Measurements from ENCODE around the gene DPM3. TPM values are rescaled to one million over a fixed set of nuclear protein-coding genes. Genes with fewer than 3 reads are reported as not detected.
A peak's percentile ranks its signal among the peaks of the same experiment; 100 is the strongest.

The DPM3 gene
- total RNA-seq, 5 donors from 2014 or later (not counting 1 experiment from before 2014, with no cell fraction given) = 26.9 to 70.7 (median 64.5) TPM

DNA sequence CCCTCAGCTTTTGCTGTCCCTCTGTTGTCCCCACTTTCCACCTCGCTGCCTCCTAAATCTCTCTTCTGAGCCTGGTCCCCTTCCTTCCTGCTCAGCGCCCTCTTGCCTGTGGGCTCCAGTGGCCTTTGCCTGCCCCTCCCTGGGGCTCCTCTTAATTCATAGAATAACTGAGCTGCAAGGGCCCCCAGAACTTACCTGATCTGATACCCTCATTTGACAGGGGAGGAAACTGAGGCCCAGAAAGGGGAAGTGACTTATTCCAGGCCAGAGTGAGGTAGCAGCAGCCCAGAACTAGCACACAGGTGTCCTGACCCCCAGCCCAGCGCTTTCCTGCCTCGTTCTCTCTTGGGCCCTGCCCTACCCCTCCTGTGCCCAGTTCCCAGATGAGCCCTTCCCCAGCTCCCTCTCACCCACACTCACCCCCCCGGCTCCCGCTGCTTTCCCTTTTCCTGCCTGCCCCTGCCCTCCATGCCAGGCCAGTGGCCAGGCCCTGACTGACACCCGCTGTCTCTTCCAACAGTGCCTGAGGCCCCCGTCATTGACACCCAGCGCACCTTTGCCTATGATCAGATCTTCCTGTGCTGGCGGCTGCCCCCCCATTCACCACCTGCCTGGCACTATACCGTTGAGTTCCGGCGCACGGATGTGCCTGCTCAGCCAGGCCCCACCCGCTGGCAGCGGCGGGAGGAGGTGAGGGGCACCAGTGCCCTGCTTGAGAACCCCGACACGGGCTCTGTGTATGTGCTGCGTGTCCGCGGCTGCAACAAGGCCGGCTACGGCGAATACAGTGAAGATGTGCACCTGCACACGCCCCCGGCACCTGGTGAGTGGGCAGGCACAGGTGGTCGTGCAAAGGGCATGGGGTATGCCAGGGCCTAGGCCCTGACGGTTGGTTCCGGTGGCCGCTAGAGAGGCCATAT is 39.0 kb upstream of the DPM3 start:
- Mint-ChIP-seq H3K4me1 (peaks cover 16 to 21% (median 19%) of the 10 kb centered on the region in 3 donors), H3K4me3 (no peak overlapping the region), H3K36me3 (peaks cover 19% of the 10 kb centered on the region), H3K9me3 (no peaks in the 10 kb centered on the region), H3K27me3 (no peaks in the 10 kb centered on the region), H3K27ac (no peak overlapping the region)
- ChIA-PET CTCF (interaction anchor here in 1 of 2 donors (0.7 kb wide), 1 partner anchor 8 kb away, joined by 3 read pairs; no protein-coding TSS in a partner anchor), POLR2A (no interaction called here)
- ATAC-seq (replicated peaks in 1 of 4) (no peak), DNase-seq (no peak)
- no peaks in the 10 kb centered on the region for H3K27me3 ChIP-seq (replicated peaks in 1 of 2; ENCODE audit: control insufficient read depth in 2 of 2, extremely low read depth in 1 of 2, insufficient read depth in 2 of 2, low read length in 1 of 2)
- 95% methylated on average over 26 of the region's 31 CpGs for WGBS (ENCODE audit: insufficient coverage)
- peaks cover 13 to 27% of the 10 kb centered on the region in 2 donors for H3K36me3 ChIP-seq (ENCODE audit: control insufficient read depth in 2 of 2, extremely low read depth in 1 of 2, insufficient read depth in 1 of 2, low read length in 1 of 2)
- H3K27ac ChIP-seq (ENCODE audit: low read length) = no peak overlapping the region
- H3K9me3 ChIP-seq = no peaks in the 10 kb centered on the region
- peaks cover 5 to 27% of the 10 kb centered on the region in 2 experiments for H3K4me1 ChIP-seq (ENCODE audit: control insufficient read depth in 1 of 2, extremely low read depth in 1 of 2, insufficient read depth in 2 of 2, low read length in 2 of 2)
- H3K4me3 ChIP-seq (ENCODE audit: control insufficient read depth in 1 of 2, extremely low read depth in 1 of 2, low read length in 1 of 2) = no peak overlapping the region

GRCh38 chr1:155178441-155179111 is 38.2 kb upstream of the DPM3 start:
- H3K4me3 ChIP-seq (ENCODE audit: control insufficient read depth in 1 of 2, extremely low read depth in 1 of 2, low read length in 1 of 2) = no peak overlapping the region
- Mint-ChIP-seq H3K36me3 (peaks cover 17% of the 10 kb centered on the region), H3K27me3 (no peaks in the 10 kb centered on the region), H3K9me3 (no peaks in the 10 kb centered on the region), H3K4me1 (peaks cover 20 to 26% (median 26%) of the 10 kb centered on the region in 3 donors), H3K4me3 (no peak overlapping the region), H3K27ac (no peak overlapping the region)
- no peaks in the 10 kb centered on the region for H3K9me3 ChIP-seq
- ChIA-PET POLR2A (no interaction called here), CTCF (no interaction called here)
- peaks cover 13 to 27% of the 10 kb centered on the region in 2 donors for H3K36me3 ChIP-seq (ENCODE audit: control insufficient read depth in 2 of 2, extremely low read depth in 1 of 2, insufficient read depth in 1 of 2, low read length in 1 of 2)
- WGBS (ENCODE audit: insufficient coverage) = 91% methylated on average over 25 of the region's 30 CpGs
- no peaks in the 10 kb centered on the region for H3K27me3 ChIP-seq (replicated peaks in 1 of 2; ENCODE audit: control insufficient read depth in 2 of 2, extremely low read depth in 1 of 2, insufficient read depth in 2 of 2, low read length in 1 of 2)
- peaks cover 8 to 35% of the 10 kb centered on the region in 2 experiments for H3K4me1 ChIP-seq (ENCODE audit: control insufficient read depth in 1 of 2, extremely low read depth in 1 of 2, insufficient read depth in 2 of 2, low read length in 2 of 2)
- no peak overlapping the region for H3K27ac ChIP-seq (ENCODE audit: low read length)
- no peak for ATAC-seq (replicated peaks in 1 of 4)
- no peak for DNase-seq

GRCh38 chr1:155177918-155178281 is 37.6 kb upstream of the DPM3 start:
- Mint-ChIP-seq H3K27ac (no peak overlapping the region), H3K27me3 (no peaks in the 10 kb centered on the region), H3K4me3 (no peak overlapping the region), H3K36me3 (peaks cover 12% of the 10 kb centered on the region), H3K4me1 (peaks cover 26 to 33% (median 32%) of the 10 kb centered on the region in 3 donors), H3K9me3 (no peaks in the 10 kb centered on the region)
- Histone ChIP-seq H3K27ac (ENCODE audit: low read length) (no peak overlapping the region), H3K9me3 (no peaks in the 10 kb centered on the region), H3K4me3 (ENCODE audit: control insufficient read depth in 1 of 2, extremely low read depth in 1 of 2, low read length in 1 of 2) (no peak overlapping the region), H3K4me1 (ENCODE audit: control insufficient read depth in 1 of 2, extremely low read depth in 1 of 2, insufficient read depth in 2 of 2, low read length in 2 of 2) (peaks cover 10 to 39% of the 10 kb centered on the region in 2 experiments), H3K36me3 (ENCODE audit: control insufficient read depth in 2 of 2, extremely low read depth in 1 of 2, insufficient read depth in 1 of 2, low read length in 1 of 2) (peaks cover 13 to 27% of the 10 kb centered on the region in 2 donors), H3K27me3 (replicated peaks in 1 of 2; ENCODE audit: control insufficient read depth in 2 of 2, extremely low read depth in 1 of 2, insufficient read depth in 2 of 2, low read length in 1 of 2) (no peaks in the 10 kb centered on the region)
- WGBS (ENCODE audit: insufficient coverage) = 97% methylated on average over 9 of the region's 9 CpGs
- DNase-seq (peak in 1 of 35 experiments; percentile 1), ATAC-seq (replicated peaks in 1 of 4) (no peak)
- CTCF ChIA-PET = interaction anchor here (0.6 to 1.4 kb wide), 2 partner anchors 49 to 639 kb away, joined by 3 to 4 read pairs; no protein-coding TSS in a partner anchor
- POLR2A ChIA-PET = interaction anchor here in 1 of 2 donors (0.5 kb wide), 1 partner anchor 127 kb away, joined by 5 read pairs; the partner anchor contains the start of gene ADAM15

DNA sequence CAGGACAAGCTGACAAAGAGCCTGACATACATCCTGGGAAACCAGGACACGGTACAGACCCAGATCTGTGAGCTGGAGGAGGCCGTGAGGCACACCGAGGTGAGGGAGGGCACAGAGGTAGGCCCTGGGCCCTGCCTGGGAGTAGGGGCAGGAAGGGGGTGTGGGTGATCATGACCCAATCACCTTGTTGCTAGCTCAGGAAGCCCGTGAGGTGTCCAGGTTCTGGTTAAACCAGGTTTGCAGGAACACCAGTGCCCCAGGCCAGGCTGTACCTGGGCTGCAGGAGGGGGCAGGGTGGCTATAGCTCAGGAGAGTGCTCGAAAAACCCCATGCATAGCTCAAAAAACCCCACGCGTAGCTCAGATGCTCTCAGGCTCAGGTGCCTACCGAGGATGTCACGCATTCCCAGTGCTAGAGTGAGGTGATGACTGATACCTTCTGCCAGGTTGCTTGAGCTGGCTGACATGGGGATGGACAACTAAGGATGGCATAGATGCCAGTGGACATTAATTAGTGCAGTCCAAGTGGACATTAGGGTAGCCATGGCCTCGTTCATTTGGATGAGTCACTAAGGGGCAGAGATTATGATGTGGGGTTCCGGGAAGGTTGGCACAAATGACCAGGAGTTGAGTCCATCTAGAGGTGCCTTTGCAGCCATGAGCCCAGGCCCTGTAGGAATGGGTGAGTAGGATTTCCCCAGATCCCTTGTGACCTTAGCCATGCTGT is 37.0 kb upstream of the DPM3 start:
- Mint-ChIP-seq H3K27me3 (no peaks in the 10 kb centered on the region), H3K36me3 (peaks cover 11% of the 10 kb centered on the region), H3K4me3 (no peak overlapping the region), H3K4me1 (peaks cover 29 to 39% (median 35%) of the 10 kb centered on the region in 3 donors), H3K27ac (no peak overlapping the region), H3K9me3 (no peaks in the 10 kb centered on the region)
- Histone ChIP-seq H3K27ac (ENCODE audit: low read length) (no peak overlapping the region), H3K4me3 (ENCODE audit: control insufficient read depth in 1 of 2, extremely low read depth in 1 of 2, low read length in 1 of 2) (no peak overlapping the region), H3K36me3 (ENCODE audit: control insufficient read depth in 2 of 2, extremely low read depth in 1 of 2, insufficient read depth in 1 of 2, low read length in 1 of 2) (peaks cover 13 to 27% of the 10 kb centered on the region in 2 donors), H3K9me3 (no peaks in the 10 kb centered on the region), H3K4me1 (ENCODE audit: control insufficient read depth in 1 of 2, extremely low read depth in 1 of 2, insufficient read depth in 2 of 2, low read length in 2 of 2) (peaks cover 12 to 43% of the 10 kb centered on the region in 2 experiments), H3K27me3 (replicated peaks in 1 of 2; ENCODE audit: control insufficient read depth in 2 of 2, extremely low read depth in 1 of 2, insufficient read depth in 2 of 2, low read length in 1 of 2) (no peaks in the 10 kb centered on the region)
- DNase-seq (peak in 1 of 35 experiments; percentile 2), ATAC-seq (replicated peaks in 1 of 4) (no peak)
- POLR2A ChIA-PET = interaction anchor here in 1 of 2 donors (0.5 kb wide), 1 partner anchor 126 kb away, joined by 5 read pairs; the partner anchor contains the start of gene ADAM15
- 77% methylated on average over 10 of the region's 11 CpGs for WGBS (ENCODE audit: insufficient coverage)
- CTCF ChIA-PET = interaction anchor here (0.6 to 1.4 kb wide), 6 partner anchors 16 to 639 kb away, joined by 3 to 5 read pairs (median 4); no protein-coding TSS in a partner anchor

DNA sequence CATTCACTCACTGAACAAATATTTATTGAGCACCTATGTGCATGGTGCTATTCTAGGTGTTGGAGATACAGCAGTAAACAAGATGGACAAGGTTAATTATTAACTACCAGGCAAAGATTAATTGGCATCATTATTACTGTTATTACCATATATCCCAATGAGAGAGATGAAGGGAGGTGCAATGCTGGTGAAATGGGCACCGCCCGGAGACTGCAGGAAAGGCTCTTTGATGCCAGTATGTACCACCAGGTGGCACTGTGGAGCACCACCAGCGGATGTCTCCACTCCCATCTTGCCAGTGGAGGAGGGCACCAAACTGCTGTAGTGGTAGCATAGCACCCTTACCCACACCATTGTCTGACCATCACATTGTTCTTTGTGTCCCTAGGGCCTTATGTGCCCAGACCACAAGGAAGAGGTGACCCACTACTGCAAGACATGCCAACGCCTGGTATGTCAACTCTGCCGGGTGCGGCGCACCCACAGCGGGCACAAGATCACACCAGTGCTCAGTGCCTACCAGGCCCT is 36.3 kb upstream of the DPM3 start:
- Histone ChIP-seq H3K4me1 (ENCODE audit: control insufficient read depth in 1 of 2, extremely low read depth in 1 of 2, insufficient read depth in 2 of 2, low read length in 2 of 2) (peaks cover 16 to 47% of the 10 kb centered on the region in 2 experiments), H3K36me3 (ENCODE audit: control insufficient read depth in 2 of 2, extremely low read depth in 1 of 2, insufficient read depth in 1 of 2, low read length in 1 of 2) (peaks cover 13 to 27% of the 10 kb centered on the region in 2 donors), H3K4me3 (ENCODE audit: control insufficient read depth in 1 of 2, extremely low read depth in 1 of 2, low read length in 1 of 2) (no peak overlapping the region), H3K27me3 (replicated peaks in 1 of 2; ENCODE audit: control insufficient read depth in 2 of 2, extremely low read depth in 1 of 2, insufficient read depth in 2 of 2, low read length in 1 of 2) (no peaks in the 10 kb centered on the region), H3K9me3 (no peaks in the 10 kb centered on the region), H3K27ac (ENCODE audit: low read length) (no peak overlapping the region)
- H3K27me3 Mint-ChIP-seq = no peaks in the 10 kb centered on the region
- peaks cover 8% of the 10 kb centered on the region for H3K36me3 Mint-ChIP-seq
- ChIA-PET POLR2A (no interaction called here), CTCF (interaction anchor here in 1 of 2 donors (0.6 to 1.4 kb wide), 4 partner anchors 17 to 65 kb away, joined by 3 to 5 read pairs (median 4); no protein-coding TSS in a partner anchor)
- peak overlapping the region; percentile 15 to 56 (median 40) for H3K4me3 Mint-ChIP-seq
- H3K9me3 Mint-ChIP-seq = no peaks in the 10 kb centered on the region
- peak overlapping the region; percentile 59 to 69 for H3K27ac Mint-ChIP-seq
- DNase-seq (peak; percentile 50 to 91 (median 79)), ATAC-seq (replicated peaks in 1 of 4) (peak in 3 of 4 experiments; percentile 34 to 41 (median 39))
- WGBS (ENCODE audit: insufficient coverage) = 81% methylated on average over 6 of the region's 8 CpGs
- peaks cover 36 to 44% (median 41%) of the 10 kb centered on the region in 3 donors for H3K4me1 Mint-ChIP-seq
